HG02763 (cell line): ENCODE results near the gene SH3TC2.

ENCODE experiments used
- ATAC-seq: cut with Tn5 transposase; IDR thresholded peaks from one replicate; pipeline ENCODE4 v1.9.1; 2021; ENCODE audit warnings: mild to moderate bottlenecking, moderate library complexity; ENCODE audit not compliant: unreplicated experiment

The SH3TC2 gene

DNA sequence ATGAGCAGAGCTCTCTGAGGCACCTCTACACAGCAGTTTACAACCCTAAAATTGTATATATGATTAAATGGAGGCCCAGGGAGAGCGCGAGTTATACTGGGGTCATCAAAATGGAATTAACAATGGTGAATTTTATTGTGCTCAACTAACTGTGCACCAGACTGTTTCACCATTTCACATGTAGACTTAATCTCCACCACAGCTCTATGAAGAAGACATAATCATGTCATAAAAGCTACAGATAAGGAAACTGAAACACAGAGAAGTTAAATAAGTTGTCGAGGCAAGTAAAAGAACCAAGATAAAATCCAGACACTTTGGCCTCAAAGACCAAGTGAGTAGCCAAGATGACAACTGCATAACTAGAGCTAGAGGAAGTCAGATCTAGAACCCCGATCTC, 1.5 kb downstream of the SH3TC2 start:
- ATAC-seq = no peak

GRCh38 chr5:149060325-149060724, 2.5 kb downstream of the SH3TC2 start:
- no peak for ATAC-seq

GRCh38 chr5:149056616-149057165, 6.2 kb downstream of the SH3TC2 start:
- no peak for ATAC-seq

DNA sequence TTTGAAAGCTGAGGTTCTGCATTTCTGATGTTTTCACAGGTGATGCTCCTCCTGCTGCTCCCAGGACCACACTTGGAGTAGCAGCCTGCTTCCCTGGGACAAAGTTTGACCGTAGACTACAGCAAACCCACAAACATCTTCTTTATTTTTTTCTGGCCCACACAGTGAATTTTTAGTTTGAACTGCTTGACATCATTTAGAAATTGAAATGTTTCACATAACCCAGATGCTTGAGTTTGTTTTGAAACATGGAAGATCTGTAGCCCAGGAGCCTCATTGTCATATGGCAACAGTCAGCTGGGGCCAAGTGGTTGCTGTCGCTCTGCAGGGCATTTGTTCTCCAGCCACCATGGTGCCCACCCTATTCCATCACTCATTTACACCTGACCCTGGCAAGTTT, 8.4 kb downstream of the SH3TC2 start:
- no peak for ATAC-seq

- no peak for ATAC-seq
These were observed 9.7 kb downstream of the SH3TC2 start for GRCh38 chr5:149053072-149053695.

- no peak for ATAC-seq
These were observed 13.5 kb downstream of the SH3TC2 start for GRCh38 chr5:149049371-149049781.

DNA sequence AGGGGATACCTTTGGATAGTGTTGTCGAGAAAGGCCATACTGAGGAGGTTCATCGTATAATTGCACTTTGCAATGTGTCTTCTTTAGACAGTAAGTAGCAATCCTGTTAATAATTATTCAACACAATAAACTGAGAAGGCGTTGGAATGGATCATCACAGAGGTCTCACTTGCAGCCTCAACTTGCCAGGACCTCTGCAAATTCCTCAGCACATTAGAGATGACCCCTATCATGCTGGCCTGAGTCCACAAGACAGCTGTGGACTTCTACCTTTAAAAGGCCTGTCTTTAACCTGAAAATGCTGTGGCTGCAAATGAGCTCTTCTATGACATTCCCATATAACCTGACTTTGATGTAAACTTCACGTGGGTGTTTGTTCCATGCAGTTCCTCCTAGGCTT, 14.1 kb downstream of the SH3TC2 start:
- ATAC-seq = no peak

GRCh38 chr5:149047462-149047861, 15.4 kb downstream of the SH3TC2 start:
- ATAC-seq = no peak

DNA sequence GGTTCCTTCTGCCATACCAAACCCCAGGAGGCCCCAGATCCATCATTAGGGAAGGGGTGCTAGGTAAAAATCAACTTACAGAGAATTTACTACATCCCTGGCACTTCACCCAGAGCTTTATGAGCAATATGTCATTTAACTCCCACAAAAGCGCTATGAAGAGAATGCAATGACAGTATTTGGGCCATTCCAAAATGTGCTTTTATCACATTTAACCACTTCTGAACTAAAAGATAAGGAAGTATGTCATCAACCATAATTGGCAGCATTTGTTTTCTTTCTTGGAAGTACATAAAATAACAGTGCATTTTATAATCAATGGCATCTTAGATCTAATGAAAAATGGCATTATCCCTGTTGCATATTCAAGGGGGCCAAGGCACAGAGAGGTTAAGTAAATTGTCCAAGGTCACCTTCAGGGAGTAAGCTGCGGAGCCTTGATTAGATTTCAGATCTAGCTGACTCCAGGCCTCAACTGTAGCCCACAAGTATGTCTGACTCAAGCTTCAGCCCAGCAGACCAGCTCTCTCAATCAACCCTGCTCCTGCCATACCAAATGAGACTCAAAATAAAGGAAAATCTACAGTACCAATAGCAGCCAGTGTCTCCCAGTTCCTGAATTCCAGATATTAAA, 16.5 kb downstream of the SH3TC2 start:
- ATAC-seq = no peak

DNA sequence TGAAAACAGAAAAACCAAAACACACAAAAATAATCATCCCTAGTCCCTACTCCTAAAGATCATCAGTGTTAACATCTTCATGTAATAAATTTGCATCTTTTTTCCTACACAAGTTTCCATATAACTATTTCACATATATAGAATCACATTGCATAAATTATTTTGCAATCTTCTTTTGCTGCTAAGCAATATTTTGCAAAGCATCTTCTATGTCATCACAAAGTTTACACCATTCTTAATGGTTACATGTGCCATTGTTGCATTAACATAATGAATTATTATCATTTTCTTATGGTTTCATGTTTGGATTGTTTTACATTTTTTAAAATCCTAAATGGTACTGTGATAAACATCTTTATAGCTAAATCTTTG, 17.8 kb downstream of the SH3TC2 start:
- no peak for ATAC-seq

- no peak for ATAC-seq
These were observed 18.3 kb downstream of the SH3TC2 start for GRCh38 chr5:149044453-149045088.

- no peak for ATAC-seq
These were observed 19.2 kb downstream of the SH3TC2 start for GRCh38 chr5:149043641-149044040.

DNA sequence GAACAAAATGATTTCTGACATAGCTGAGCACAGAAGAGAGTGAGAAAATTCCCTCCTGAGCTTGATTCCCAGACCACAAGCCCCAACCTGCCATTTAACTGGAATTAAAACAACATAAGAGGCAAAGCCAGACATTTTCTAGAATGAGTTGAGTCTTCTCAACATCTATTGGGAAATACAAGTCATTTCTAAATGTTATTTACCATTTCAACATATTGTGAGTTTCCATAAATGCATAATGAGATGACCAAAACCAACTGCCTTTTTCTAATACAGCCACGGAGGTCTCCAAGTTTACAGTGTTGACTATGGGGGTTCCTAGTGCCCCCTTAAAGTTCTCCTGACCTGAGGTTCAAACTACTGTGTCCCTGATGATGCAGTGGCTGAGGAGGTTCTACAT, 20.0 kb downstream of the SH3TC2 start:
- ATAC-seq = no peak

- no peak for ATAC-seq
These were observed 21.6 kb downstream of the SH3TC2 start for GRCh38 chr5:149041242-149041641.

DNA sequence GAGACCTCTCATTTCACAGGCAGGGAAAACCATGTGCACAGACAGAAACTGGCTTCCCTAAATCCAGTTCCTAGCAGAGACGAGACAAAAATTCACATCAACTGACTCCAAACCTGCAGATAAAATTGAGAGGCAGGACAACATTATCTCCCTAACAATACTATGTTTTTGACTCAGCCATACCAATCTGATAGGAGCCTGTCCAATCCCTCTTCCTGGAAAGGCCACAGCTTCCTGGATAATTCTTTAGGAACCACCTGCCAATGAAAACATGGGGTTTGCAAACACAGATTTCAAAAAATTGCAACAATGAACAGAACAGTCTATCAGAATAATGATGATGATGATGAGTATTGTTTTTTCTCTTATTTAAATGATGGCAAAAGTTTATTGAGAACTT, 22.4 kb downstream of the SH3TC2 start:
- ATAC-seq = no peak

- ATAC-seq = no peak
These were observed 23.4 kb downstream of the SH3TC2 start for GRCh38 chr5:149039506-149039905.

- ATAC-seq = no peak
These were observed 24.4 kb downstream of the SH3TC2 start for GRCh38 chr5:149038336-149039080.

DNA sequence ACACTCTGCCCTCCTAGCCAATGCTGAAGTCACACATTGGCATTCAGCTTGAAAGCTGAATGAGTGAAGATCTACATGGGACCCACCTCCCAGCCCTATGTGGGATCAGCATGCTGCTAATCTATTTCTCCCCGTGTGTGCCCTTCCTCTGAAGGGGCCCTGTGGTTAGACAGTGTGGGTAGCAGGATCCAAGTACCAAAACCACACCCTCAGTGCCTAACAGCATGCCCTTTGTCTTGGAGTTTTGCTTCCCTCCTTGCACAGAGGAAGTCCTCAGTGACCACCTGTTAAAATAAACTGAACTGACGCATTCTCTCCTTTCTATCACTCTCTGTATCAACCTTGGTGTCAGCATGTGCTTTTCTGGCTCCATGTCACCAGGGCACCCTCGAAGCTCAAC, 25.0 kb downstream of the SH3TC2 start:
- ATAC-seq = no peak

- ATAC-seq = no peak
These were observed 25.9 kb downstream of the SH3TC2 start for GRCh38 chr5:149036970-149037369.

GRCh38 chr5:149036168-149036567, 26.7 kb downstream of the SH3TC2 start:
- ATAC-seq = no peak

DNA sequence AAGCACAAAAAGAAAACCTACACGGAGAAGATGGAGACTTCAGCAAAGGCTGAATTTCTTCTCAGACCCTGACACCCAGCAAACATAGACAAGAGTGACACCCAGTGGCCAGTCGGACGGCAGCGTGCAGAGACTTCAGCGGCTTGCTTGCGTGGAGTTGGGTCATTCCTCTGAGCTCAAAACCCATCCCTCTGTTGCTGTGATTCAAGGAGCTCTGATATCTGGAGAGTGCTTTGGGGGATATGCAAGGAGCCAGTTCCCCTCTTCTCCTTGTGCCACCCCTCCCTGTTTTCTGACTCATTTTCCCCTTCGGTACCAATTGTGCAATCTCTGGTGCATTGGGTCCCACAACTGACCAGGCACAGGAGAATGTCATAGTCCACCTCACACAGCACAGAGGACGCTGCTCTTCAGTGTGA, 27.5 kb downstream of the SH3TC2 start:
- ATAC-seq = peak; percentile 80
